Brain microvascular endothelial cell (primary cell): ENCODE data around the gene M1AP.

Source experiments
- DNase-seq: peaks from one replicate; pipeline ENCODE4 v3.0.0-alpha.2; 2020
- H3K27ac ChIP-seq: fragments of 250-450 bp; sonication (Bioruptor Pico); 2 replicates; pipeline ENCODE4 v1.5.1; 2020; ENCODE audit warnings: mild to moderate bottlenecking, moderate library complexity
- H3K27me3 ChIP-seq: fragments of 250-450 bp; sonication (Bioruptor Pico); replicated peaks from 2 replicates; pipeline ENCODE4 v1.5.1; 2020; ENCODE audit warnings: mild to moderate bottlenecking
- H3K36me3 ChIP-seq: fragments of 250-450 bp; sonication (Bioruptor Pico); replicated peaks from 2 replicates; pipeline ENCODE4 v1.5.1; 2020; ENCODE audit warnings: mild to moderate bottlenecking
- H3K4me3 ChIP-seq: 2 replicates; pipeline ENCODE4 v1.5.1; 2011; ENCODE audit warnings: low read depth, mild to moderate bottlenecking, control low read depth, low read length, moderate library complexity
- in situ Hi-C: cut with HindIII; loops from 2 replicates; pipeline ENCODE4 v1.10.0; 2017; ENCODE audit warnings: low sequenced_read_pairs, low pct_ligation_motif_present
- TF ChIP-seq, protein P1 (sequence below): IDR thresholded peaks from 2 replicates; pipeline ENCODE4 v1.5.1; 2011; ENCODE audit warnings: low read depth, mild to moderate bottlenecking, moderate library complexity, low read length, control low read depth, inconsistent platforms; ENCODE audit errors: missing control alignments

Gene M1AP

DNA sequence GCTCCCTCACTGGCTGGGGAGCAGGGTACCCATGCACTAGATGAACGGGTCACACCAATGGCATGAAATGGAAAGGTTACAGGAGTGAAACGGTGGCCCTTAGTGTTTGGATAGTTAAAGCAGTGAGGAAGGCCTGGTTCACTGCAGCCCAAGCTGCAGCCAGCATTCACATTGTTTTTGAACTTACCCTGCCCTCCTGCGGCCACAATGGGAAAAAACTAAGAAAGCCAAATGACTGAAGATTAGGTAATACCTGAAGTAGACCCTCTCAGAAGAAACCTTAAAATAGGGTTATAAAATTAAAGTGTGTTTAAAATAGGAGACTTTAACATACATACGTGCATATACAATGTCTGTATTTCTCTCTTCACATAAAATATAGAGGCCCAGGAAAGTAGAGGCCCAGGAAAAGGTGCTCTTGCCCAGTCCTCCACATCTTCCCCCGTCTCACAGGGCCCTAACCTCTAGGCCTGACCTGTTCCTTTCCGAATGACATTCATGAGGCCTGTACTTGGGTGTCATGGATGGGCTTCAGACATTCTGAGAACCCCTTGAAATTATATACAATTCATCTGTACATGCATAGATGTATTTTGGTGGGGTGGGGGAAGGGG lies 60.4 kb downstream of the M1AP start:
- in situ Hi-C loops: no loop called here
- TF ChIP-seq, protein P1, sequence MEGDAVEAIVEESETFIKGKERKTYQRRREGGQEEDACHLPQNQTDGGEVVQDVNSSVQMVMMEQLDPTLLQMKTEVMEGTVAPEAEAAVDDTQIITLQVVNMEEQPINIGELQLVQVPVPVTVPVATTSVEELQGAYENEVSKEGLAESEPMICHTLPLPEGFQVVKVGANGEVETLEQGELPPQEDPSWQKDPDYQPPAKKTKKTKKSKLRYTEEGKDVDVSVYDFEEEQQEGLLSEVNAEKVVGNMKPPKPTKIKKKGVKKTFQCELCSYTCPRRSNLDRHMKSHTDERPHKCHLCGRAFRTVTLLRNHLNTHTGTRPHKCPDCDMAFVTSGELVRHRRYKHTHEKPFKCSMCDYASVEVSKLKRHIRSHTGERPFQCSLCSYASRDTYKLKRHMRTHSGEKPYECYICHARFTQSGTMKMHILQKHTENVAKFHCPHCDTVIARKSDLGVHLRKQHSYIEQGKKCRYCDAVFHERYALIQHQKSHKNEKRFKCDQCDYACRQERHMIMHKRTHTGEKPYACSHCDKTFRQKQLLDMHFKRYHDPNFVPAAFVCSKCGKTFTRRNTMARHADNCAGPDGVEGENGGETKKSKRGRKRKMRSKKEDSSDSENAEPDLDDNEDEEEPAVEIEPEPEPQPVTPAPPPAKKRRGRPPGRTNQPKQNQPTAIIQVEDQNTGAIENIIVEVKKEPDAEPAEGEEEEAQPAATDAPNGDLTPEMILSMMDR: peak; percentile 75
- Histone ChIP-seq H3K27ac (no peak overlapping the region), H3K4me3 (no peak overlapping the region), H3K36me3 (no peaks in the 10 kb centered on the region), H3K27me3 (peaks cover 4% of the 10 kb centered on the region)
- peak; percentile 65 for DNase-seq

DNA sequence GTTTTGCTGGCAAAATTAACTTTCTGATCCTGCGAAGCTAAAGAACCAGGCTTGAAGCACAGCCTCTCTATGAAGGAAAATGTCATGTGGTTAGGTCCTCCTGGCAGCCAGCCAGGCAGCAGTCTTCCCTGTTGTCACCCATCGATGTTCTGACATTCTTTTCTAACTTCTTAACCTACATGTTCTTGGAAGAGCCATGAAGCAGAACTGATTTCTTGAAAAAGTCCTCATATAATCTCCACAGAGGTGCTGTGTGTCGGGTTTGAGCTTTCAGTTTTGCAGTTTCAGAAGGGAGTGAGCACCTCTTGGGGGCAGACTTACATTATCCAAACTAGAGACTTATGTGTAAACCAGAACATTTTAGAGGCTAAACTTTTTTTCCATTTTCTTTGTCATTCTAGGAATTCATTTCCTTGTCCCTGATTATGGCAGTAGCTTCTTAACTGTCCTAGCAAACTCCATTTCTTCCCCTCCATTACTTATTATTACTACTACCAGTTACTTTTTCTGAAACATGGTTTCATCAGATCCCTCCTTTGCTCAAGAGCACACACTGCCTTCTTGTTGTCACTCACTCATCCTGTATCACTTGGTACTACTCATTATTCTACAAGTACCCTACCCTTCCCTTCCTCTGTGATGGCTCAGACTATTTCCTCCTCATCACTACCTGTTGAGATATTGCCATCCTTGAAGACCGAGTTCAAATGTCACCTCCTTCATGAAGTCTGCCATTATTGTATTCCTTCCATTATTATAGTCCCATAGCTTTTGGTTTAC lies 62.5 kb downstream of the M1AP start:
- no peak overlapping the region for H3K4me3 ChIP-seq
- in situ Hi-C loops: no loop called here
- no peak overlapping the region for H3K27ac ChIP-seq
- TF ChIP-seq, protein P1: peak; percentile 18
- H3K36me3 ChIP-seq: no peaks in the 10 kb centered on the region
- no peak for DNase-seq
- no peaks in the 10 kb centered on the region for H3K27me3 ChIP-seq

DNA sequence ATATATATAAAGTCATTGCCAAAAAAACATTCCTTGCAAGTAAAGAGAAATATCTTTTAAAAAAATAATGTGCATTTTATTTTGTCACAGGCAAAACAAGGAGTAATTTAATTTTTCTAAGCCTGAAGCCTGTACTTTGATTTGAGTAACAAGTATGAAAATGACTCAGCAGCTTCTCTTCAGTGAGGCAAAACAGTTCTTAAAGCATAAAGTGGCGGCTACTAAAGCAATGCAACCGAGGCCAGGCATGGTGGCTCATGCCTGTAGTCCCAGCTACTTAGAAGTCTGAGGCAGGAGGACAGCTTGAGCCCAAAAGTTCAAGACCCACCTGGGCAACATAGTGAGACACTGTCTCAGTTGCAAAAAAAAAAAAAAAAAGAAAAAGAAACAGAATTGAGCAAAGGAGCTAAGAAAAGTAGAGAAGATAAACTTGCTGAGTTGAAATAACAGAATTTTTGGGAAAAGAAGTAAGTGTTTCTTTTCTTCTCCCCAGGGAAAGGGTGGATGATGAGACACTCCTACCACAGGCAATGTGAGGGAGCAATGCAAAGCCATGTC lies 64.0 kb downstream of the M1AP start:
- TF ChIP-seq, protein P1: no peak
- Histone ChIP-seq H3K4me3 (no peak overlapping the region), H3K27me3 (no peaks in the 10 kb centered on the region), H3K27ac (peak overlapping the region; percentile 15), H3K36me3 (no peaks in the 10 kb centered on the region)
- in situ Hi-C loops: no loop called here
- DNase-seq: no peak

DNA sequence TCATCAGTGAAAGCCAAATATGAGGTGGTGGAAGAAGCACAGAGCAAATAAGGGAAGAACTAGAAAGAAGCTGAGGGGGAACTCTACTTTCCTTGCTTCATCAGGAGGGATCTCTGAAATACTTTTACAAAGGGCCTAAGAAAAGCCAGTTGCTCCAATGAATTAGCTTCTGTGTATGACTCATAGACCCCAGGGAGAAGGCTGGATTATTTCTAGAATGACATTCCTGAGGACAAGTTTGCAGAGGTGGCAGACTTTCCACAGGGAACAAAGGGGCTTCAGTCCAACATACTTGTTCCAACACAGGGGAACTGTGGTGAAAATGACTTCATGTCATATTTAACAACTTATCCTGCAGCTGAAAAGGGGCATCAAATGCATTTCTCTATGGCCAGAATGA lies 64.6 kb downstream of the M1AP start:
- H3K4me3 ChIP-seq: no peak overlapping the region
- no peaks in the 10 kb centered on the region for H3K36me3 ChIP-seq
- in situ Hi-C loops: no loop called here
- H3K27me3 ChIP-seq: no peaks in the 10 kb centered on the region
- peak overlapping the region; percentile 15 for H3K27ac ChIP-seq
- DNase-seq: peak; percentile 53
- TF ChIP-seq, protein P1: no peak

DNA sequence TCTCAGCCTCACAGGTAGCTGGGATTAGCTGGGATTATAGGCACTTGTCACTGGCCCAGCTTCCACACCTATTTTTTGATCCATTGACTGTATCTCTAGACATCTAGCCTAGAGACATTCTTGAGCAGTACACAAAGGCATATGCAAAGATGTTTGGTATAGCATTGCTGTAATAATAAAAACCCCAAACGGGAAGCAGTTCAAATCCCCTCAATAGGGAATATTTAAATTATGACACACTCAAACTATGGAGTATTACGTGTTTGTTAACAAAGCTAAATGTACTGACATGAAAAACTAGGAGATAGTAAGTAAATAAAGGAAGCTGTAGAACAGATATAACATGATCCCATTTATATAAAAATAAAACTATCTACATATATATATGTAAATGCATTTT lies 65.9 kb downstream of the M1AP start:
- H3K4me3 ChIP-seq: no peak overlapping the region
- H3K27ac ChIP-seq: no peak overlapping the region
- H3K36me3 ChIP-seq: no peaks in the 10 kb centered on the region
- DNase-seq: no peak
- in situ Hi-C loops: no loop called here
- H3K27me3 ChIP-seq: no peaks in the 10 kb centered on the region
- TF ChIP-seq, protein P1: no peak
